Fibroblast of lung (primary cell): ENCODE measurements around the gene BRD1. TPM values are rescaled to one million over a fixed set of nuclear protein-coding genes. Genes with fewer than 3 reads are reported as not detected.

Experiments
- DNase-seq, 2 donors: peaks; one replicate each; pipeline versions ENCODE4 v3.0.0 to v3.0.0-alpha.2; 2010; ENCODE audit warnings: low read depth in 2 of 2
- H2AFZ ChIP-seq: 2 replicates; pipeline ENCODE4 v1.5.1; 2012; ENCODE audit warnings: low read length, control low read depth, inconsistent platforms
- H3K27ac ChIP-seq: 2 replicates; pipeline ENCODE4 v1.5.1; 2011; ENCODE audit warnings: low read length, control low read depth; ENCODE audit not compliant: insufficient read depth
- H3K27me3 ChIP-seq: 2 replicates; pipeline ENCODE4 v1.5.1; 2011; ENCODE audit warnings: mild to moderate bottlenecking, low read length; ENCODE audit not compliant: control insufficient read depth, insufficient read depth
- H3K36me3 ChIP-seq: 2 replicates; pipeline ENCODE4 v1.5.1; 2011; ENCODE audit warnings: low read length; ENCODE audit not compliant: control insufficient read depth, insufficient read depth
- H3K4me1 ChIP-seq: 2 replicates; pipeline ENCODE4 v1.5.1; 2011; ENCODE audit warnings: low read length; ENCODE audit not compliant: control insufficient read depth, insufficient read depth; ENCODE audit errors: extremely low read depth
- H3K4me2 ChIP-seq: 2 replicates; pipeline ENCODE4 v1.5.1; 2011; ENCODE audit warnings: low read length, control low read depth; ENCODE audit not compliant: insufficient read depth; ENCODE audit errors: extremely low read depth
- H3K4me3 ChIP-seq, 4 experiments: fragments of 200-600 bp in 1 of 4; sonication (generic) in 1 of 4; replicated peaks in 1 of 4; 2 replicates each; pipeline ENCODE4 v1.5.1; 2011 to 2016; ENCODE audit warnings: low read length in 4 of 4, low read depth in 3 of 4, mild to moderate bottlenecking in 3 of 4, control low read depth in 2 of 4, inconsistent platforms in 1 of 4, mixed read lengths in 1 of 4; ENCODE audit not compliant: insufficient read depth in 1 of 4; ENCODE audit errors: control extremely low read depth in 1 of 4
- H3K79me2 ChIP-seq: 2 replicates; pipeline ENCODE4 v1.5.1; 2012; ENCODE audit warnings: mild to moderate bottlenecking, low read length, inconsistent platforms; ENCODE audit not compliant: control insufficient read depth, insufficient read depth
- H3K9ac ChIP-seq: 2 replicates; pipeline ENCODE4 v1.5.1; 2011; ENCODE audit warnings: mild to moderate bottlenecking, low read length, control low read depth; ENCODE audit not compliant: insufficient read depth
- H3K9me3 ChIP-seq: 2 replicates; pipeline ENCODE4 v1.5.1; 2012; ENCODE audit warnings: low read depth, low read length; ENCODE audit not compliant: control insufficient read depth, insufficient read depth
- H4K20me1 ChIP-seq: 2 replicates; pipeline ENCODE4 v1.5.1; 2011; ENCODE audit warnings: low read length; ENCODE audit not compliant: control insufficient read depth, insufficient read depth; ENCODE audit errors: extremely low read depth
- EZH2 ChIP-seq: IDR thresholded peaks from 2 replicates; pipeline ENCODE4 v1.5.1; 2012; ENCODE audit warnings: low read length, control low read depth, mild to moderate bottlenecking; ENCODE audit errors: missing control alignments
- polyA plus RNA-seq, 2 donors: library from polyadenylated mRNA; depleted of rRNA in 1 of 2; stranded (reverse) in 1 of 2; unstranded in 1 of 2; fragments of >200 nt; gene quantifications; 2 replicates each; pipeline ENCODE4 v1.2.1, GENCODE V29; 2011 to 2012; ENCODE audit warnings: missing spikeins in 1 of 2
- total RNA-seq: library from RNA; depleted of rRNA; stranded (reverse); fragments of >200 nt; gene quantifications from 2 replicates; pipeline ENCODE4 v1.2.1, GENCODE V29; 2014
- TF ChIP-seq, protein P1 (sequence below), 2 donors: IDR thresholded peaks in 1 of 2; conservative IDR thresholded peaks in 1 of 2; 1 replicate in 1 of 2; 2 replicates in 1 of 2; pipeline ENCODE4 v1.5.1; 2011 to 2012; ENCODE audit warnings: low read length in 2 of 2, control low read depth in 1 of 2, inconsistent platforms in 1 of 2, low read depth in 1 of 2, mild to moderate bottlenecking in 1 of 2

Gene BRD1
- total and polyA plus RNA-seq, 2 donors (not counting 1 experiment from before 2014, with no cell fraction given), result 4.3 to 26.6 TPM

DNA sequence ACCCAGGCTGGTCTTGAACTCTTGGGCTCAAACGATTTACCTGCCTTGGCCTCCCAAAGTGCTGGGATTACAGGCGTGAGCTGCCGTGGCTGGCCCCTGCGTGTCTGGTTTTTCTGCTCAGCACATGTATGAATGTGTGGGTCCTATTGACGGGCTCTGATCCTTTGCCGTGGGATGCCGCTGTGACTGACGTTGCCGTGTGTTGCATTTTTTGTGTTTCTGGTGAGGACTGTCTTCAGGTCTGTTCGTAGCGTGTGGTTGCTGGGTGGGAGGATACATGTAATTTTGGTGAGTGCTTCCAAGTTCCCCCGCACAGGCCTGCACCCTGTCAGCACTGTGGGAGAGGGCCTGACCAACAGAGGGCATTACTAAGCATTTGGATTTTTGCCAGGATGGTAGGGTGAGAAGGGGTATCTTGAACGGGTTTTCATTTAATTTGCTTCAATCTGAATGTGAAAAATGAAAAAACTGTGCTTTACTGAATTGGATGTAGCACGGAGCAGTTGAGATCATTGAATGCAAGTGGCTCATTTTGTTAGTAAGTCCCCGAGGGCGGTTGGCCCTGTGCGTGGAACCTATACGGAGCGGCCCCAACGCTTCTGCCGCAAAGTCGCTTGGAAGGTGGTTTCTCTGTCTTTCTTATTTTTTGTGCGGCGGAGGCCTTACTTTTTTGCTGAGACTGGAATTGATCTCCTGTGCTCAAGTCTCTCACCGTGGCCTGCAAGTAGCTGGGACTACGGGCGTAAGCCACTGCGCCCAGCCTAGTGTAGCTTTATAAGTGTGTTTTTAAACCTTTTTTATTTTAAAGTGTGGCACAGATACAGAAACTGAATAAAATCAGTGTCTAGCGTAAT is 34.2 kb upstream of the BRD1 start:
- Histone ChIP-seq H3K4me2 (no peak overlapping the region), H3K79me2 (peaks cover 79% of the 10 kb centered on the region), H3K4me1 (no peaks in the 10 kb centered on the region), H2AFZ (no peak overlapping the region), H3K4me3 (no peak overlapping the region), H3K36me3 (no peaks in the 10 kb centered on the region), H3K9me3 (no peaks in the 10 kb centered on the region), H3K9ac (no peak overlapping the region), H3K27me3 (no peaks in the 10 kb centered on the region), H3K27ac (no peak overlapping the region), H4K20me1 (no peaks in the 10 kb centered on the region)
- peak in 1 of 2 donors; percentile 11 for DNase-seq
- TF ChIP-seq, protein P1, sequence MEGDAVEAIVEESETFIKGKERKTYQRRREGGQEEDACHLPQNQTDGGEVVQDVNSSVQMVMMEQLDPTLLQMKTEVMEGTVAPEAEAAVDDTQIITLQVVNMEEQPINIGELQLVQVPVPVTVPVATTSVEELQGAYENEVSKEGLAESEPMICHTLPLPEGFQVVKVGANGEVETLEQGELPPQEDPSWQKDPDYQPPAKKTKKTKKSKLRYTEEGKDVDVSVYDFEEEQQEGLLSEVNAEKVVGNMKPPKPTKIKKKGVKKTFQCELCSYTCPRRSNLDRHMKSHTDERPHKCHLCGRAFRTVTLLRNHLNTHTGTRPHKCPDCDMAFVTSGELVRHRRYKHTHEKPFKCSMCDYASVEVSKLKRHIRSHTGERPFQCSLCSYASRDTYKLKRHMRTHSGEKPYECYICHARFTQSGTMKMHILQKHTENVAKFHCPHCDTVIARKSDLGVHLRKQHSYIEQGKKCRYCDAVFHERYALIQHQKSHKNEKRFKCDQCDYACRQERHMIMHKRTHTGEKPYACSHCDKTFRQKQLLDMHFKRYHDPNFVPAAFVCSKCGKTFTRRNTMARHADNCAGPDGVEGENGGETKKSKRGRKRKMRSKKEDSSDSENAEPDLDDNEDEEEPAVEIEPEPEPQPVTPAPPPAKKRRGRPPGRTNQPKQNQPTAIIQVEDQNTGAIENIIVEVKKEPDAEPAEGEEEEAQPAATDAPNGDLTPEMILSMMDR (conservative IDR thresholded peaks at IDR 0.05 in 1 of 2, IDR thresholded peaks at IDR 0.05 in 1 of 2; ENCODE audit: low read depth in 1 of 2, low read length in 2 of 2), result no peak
- no peak for TF ChIP-seq EZH2

GRCh38 chr22:49858827-49859226 is 31.2 kb upstream of the BRD1 start:
- Histone ChIP-seq H4K20me1 (no peaks in the 10 kb centered on the region), H3K36me3 (no peaks in the 10 kb centered on the region), H3K27ac (no peak overlapping the region), H3K4me3 (no peak overlapping the region), H3K27me3 (no peaks in the 10 kb centered on the region), H3K4me2 (no peak overlapping the region), H3K79me2 (peaks cover 82% of the 10 kb centered on the region), H2AFZ (no peak overlapping the region), H3K4me1 (peaks cover 5% of the 10 kb centered on the region), H3K9ac (no peak overlapping the region), H3K9me3 (no peaks in the 10 kb centered on the region)
- TF ChIP-seq, protein P1 (conservative IDR thresholded peaks at IDR 0.05 in 1 of 2, IDR thresholded peaks at IDR 0.05 in 1 of 2; ENCODE audit: low read depth in 1 of 2, low read length in 2 of 2), result no peak
- TF ChIP-seq EZH2, result no peak
- DNase-seq, result no peak

- H4K20me1 ChIP-seq, result no peaks in the 10 kb centered on the region
- TF ChIP-seq, protein P1 (conservative IDR thresholded peaks at IDR 0.05 in 1 of 2, IDR thresholded peaks at IDR 0.05 in 1 of 2; ENCODE audit: low read depth in 1 of 2, low read length in 2 of 2), result no peak
- TF ChIP-seq EZH2, result no peak
Observed at GRCh38 chr22:49856766-49857618, 29.3 kb upstream of the BRD1 start.

More at GRCh38 chr22:49856766-49857618, 29.3 kb upstream of the BRD1 start:
- H3K79me2 ChIP-seq, result peaks cover 69% of the 10 kb centered on the region
- DNase-seq, result no peak
- H3K27me3 ChIP-seq, result no peaks in the 10 kb centered on the region
- no peak overlapping the region for H3K27ac ChIP-seq
- H2AFZ ChIP-seq, result no peak overlapping the region
- H3K9me3 ChIP-seq, result no peaks in the 10 kb centered on the region
- H3K4me1 ChIP-seq, result peaks cover 5% of the 10 kb centered on the region
- no peak overlapping the region for H3K4me2 ChIP-seq
- no peak overlapping the region for H3K4me3 ChIP-seq
- H3K36me3 ChIP-seq, result no peaks in the 10 kb centered on the region
- no peak overlapping the region for H3K9ac ChIP-seq
